Stimulated activated CD4-positive, alpha-beta T cell treated with anti-CD3 and anti-CD28 coated beads, TNF-alpha, amount 100 ng/mL, for 4 hours (primary cell): ENCODE data around the gene NME3.
"Not testable (repeated sequence)": the region's sequence is repeated elsewhere in the genome, so short reads cannot be mapped to it uniquely, and the experiment has no call there.

Source experiments
- DNase-seq, 3 experiments: peaks; one replicate each; pipeline ENCODE4 v3.0.0-alpha.2; 2020; ENCODE audit warnings: low read depth in 3 of 3

The NME3 gene

DNA sequence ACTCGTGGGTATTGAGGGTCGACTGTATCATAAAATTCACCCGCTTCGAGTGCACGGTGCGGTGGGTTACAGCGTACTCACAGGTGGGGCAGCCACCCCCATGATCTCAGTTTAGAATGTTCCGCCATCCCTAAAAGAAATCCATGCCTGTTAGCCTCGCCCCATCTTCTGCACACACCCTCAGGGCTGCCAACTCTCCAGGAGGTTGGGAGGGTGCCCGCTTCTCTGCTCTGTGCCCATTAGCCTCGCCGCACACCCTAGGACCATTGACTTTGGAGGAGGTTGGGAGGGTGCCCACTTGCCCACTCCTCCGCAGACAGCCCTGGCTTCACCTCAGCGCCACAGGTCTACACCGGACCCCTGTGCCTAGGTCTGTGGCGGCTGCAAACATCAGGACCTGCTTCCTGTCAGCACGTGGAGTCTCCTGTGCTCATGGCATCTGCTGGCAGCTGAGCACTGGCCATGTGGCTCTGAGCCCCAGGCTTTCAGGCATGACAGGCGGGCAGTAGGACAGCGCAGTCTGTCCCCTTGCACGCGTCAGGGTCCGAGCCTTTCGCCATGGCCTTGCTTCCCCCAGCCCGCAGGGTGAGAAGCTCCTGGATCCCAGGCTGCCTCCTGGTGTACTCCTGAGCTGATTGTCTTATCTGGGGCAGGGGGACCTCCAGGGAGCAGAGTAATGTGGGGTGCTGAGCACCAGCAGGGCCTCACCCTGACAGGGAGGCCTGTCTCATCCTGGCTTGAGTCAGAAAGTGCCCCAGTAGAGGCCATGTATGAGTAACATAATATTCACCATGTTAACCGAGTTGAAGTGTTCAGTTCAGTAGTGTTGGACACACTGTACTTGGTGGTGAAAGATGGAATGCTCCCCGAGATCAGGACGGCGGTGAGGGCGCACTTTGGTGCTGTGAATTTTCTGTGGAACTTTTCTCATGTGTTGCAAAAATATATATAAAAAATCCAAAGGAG is 21.9 kb downstream of the NME3 start:
- DNase-seq = no peak

DNA sequence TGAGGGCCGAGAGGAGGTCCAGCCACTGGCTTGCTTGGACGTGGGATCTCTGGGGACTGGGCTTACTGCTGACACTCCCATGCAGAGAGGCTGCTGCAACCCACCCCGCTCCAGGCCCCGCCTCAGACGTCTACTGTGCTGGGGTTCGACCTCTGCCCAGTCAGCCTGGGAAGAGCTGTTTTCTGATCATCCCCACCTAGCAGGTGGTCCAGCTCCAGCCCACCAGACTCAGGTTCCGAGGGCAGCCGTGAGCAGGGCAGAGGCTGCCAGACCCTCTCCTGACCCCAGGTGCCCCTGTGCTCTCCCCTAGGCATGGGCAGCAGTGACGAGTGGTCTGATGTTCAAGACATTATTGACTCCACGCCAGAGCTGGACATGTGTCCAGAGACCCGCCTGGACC is 23.4 kb downstream of the NME3 start:
- DNase-seq = no peak

DNA sequence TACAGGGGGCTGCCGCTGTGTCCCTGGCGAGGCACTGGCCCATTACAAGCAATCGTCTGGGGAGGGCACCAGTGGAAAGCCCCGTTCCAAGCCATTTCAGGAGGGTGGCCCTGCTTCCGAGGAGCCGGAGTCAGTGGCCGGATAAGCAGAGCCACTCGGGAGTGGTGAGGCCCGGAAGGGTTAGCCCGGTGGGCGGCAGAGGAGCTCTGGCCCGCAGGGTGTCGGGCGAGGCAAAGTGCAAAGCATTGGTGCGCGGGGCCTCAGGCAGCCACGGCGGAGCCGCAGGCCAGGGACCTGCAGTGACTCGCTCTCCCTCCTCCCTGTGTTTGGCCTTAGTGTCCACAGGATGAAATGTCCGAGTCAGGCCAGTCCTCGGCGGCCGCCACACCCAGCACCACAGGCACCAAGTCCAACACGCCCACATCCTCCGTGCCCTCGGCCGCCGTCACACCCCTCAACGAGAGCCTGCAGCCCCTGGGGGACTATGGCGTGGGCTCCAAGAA is 24.6 kb downstream of the NME3 start:
- DNase-seq = no peak

DNA sequence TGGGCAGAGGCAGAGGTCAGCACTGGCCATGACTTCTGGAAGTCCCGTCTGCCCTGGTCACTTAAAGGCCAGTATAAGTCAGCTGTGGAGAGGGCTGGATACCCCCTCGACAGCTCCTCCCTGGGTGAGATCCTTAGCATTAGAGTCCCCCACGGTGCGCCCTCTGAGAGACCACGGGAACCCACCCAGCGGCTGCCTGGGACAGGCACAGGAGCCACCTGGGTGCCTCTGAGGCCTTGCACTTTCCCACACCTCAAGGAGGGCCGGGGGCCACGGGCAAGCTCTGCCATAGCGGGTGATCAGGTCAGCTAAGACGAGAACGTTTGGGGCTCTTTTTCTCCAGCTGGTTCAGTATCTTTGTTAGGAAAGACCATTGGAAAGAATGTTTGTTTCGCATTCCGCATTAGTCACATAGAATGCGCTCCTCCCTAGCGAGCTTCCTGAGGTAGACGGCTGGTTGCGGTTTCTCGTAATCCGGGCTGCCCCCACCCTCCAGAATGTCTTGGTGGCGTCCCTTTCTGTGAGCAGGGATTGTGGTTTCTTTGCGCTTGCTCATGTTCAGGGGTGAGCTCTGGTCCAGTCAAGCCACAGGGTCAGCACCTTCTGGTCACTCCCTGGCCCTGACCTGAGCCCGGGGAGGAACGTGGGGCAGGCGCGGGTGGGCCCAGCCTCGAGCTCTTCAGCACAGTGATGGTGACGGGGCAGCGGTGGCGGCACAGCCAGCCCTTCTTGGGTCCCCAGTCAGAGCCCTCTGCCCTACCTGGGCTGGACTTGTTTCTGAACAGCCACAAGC is 25.2 kb downstream of the NME3 start:
- DNase-seq = no peak

DNA sequence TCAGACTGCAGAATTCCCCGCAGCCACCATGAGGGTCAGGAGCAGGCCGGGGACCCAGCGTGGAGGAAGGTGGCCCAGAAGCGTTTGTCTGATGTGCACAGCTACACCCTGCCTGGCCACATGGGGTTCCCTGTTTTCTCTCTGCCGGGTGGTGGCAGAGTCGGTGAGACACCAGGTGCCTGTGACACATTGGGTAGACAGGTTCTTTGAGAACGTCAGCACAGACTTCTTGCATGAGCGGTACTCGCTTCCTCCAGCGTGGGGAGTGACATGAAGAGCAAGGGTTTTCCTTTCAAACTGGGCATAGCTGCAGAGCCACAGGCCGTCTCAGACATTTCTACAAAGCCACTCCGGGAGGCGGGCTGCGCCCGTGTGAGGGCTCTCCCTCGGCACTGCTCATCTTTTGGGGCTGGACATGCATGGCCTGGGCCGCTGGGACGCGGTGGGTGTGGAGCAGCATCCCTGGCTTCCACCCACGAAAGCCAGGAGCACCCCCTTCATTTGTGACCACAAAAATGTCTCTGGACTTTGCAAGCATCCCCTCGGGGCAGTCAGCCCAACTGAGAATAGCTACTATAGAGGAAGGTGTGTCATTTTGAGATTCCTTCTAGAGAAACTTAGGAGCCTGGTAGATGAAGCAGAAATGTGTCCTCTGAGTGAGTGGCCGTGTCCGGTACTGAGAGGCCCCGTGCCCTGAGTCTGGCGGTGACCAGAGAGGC is 26.0 kb downstream of the NME3 start:
- no peak for DNase-seq

DNA sequence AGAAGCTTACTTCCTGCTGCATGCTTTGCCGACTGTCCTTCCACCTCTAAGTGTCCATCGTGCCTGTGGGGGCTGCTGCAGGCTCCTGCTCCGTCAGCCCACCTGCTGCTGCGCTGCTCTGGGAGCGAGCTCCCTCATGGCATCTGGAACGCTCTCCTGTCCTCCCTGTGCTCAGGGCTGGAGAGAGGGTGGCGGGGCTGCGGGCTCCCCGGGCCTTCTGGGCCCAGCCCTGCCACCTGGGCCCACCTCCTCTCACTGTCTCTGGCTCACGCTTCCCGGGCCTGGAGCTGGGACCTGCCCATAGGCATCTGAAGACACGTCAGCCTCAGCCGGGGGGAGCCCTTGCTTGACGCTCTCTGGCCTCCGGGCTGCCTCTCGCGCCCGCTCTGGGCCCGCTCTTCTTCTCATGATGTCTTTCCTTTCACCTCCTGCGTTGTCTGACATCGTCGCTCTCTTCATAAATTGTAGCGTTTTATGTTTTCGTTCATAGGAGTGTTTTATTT is 27.0 kb downstream of the NME3 start:
- DNase-seq = no peak

DNA sequence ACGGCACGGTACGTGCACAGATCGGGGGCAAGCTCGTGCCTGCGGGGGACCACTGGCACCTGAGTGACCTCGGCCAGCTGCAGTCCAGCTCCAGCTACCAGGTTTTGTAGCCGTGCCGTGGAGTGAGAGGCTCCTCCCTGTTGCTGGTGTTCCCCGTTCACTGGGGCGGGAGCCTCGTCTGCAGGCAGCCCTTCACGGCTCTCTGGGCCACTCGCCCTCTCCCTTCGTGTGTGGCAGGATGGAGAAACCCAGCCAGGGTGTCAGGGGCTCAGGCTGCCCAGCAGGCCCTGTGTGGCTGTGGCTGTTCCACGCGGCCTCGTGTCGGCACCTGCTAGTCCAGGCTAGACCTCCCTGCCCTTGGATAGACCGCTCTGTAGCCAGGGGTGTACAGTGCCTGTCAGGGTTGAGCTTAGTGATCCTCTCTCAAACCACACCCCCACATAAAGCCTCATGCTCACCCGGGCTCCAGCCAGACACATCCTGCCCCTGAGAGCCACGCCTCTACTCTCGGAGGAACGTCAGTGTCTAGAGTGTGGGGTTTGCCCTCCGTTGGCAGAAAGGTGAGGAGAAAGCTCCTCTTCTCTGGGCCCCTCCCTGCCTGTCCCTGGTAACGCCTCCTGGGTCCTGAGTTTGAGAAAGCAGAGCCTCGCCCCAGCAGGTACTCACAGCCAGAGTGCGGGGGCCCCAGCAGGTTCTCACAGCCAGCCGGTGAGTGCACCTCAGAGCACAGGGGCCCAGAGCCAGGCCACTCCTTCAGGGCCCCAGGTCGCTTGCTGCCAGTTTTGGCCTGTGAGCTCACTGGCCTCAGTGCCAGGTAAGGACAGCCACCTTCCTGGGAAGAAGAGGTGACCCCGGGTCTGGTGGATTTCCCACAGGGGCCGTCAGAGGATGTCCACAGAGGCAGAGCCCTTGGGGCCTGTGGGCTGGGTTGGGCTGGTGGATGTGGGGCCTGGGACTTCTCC is 27.7 kb downstream of the NME3 start:
- no peak for DNase-seq

DNA sequence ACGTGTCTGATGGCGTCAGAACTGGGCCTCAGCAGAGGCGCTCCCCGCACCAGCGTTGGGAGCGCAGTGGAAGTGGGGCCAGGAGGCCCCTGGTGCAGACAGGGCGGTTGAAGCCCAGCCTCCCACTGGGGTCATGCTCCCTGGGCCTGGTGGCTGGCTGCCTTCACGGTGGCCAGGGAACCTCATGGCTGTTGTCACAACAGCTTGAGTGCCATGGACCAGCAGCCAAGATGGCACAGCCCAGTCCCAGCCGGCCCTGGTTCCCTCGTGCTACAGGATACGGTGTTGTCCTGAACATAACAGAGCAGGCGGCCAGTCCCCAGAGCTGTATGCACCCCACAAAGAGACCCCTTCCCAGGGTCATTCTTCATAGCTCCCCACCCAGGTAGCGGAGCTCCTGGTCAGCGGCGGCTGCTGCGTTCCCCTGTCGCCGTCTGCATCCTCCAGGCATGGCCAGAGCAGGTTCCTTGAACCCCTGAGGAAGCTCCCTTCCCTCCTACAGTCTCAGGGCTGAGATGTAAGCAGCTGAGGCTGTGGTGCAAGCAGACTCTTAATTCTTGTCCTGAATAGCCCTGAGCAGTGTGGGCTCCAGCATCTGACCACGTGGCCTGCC is 29.7 kb downstream of the NME3 start:
- DNase-seq = no peak

DNA sequence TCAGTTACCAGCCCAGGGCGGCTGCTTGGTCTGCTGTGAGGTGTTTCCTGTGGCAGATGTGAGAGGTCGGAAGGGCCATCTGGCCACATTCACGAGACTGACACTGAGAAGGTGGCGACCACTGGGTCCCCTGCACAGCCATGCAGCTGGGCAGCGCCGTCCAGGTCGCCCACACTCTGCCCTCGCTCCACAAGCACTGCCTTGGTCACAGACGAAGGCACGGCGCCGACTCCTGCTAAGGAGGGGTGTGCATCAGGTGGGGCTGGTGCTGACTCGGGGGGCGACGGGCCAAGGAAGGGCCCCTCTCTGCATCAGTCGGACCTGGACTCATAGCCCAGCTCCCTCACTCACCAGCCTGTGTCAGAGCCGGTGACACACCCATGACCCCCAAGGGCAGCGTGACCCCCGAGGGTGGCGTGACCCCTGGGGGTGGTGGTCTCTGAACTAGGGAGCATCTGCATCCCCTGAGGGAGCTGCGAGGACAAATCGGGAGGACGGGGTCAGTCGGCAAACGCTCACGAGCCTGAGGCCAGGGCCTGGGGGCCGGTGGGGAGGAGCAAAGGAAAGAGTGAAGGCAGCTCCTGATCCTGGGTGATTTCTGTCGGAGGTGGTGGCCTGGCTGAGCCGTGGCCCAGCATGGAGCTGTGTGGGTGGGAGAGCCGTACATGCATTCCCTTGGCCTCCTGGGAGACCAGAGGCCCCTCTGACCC is 30.4 kb downstream of the NME3 start:
- no peak for DNase-seq

DNA sequence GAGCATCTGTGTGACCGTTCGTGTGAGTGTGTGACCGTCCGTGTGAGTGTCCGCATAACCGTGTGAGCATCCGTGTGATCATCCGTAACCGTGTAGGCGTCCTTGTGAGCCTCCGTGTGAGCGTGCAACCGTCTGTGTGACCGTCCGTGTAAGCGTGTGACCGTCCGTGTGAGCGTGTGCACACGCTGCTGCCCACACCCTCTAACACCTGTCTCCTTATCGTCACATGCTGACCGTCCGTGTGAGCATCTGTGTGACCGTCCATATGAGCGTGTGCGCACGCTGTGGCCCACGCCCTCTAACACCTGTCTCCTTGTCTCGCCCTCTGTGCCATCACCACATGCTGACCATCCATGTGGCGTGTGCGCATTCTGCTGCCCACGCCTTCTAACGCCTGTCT is 31.1 kb downstream of the NME3 start:
- DNase-seq = no peak

DNA sequence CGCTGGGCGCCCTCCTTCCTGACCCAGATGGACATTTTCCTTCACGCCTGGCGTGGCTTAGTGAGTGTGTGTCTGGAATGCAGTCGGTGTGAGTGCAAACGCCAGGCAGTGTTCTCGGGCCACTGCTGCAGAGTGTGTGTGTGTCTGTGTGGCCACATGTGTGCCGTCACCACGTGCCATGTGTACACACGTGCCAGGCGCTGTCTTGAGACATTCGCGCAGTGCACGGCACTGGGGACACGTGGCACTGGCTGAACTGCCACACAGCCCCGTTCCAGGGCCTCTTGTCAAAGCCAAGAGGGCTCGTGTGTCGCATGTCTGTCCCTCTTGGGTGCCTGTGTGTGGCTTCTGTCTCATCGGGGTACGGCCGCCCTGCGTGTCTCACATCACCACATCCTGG is 36.5 kb downstream of the NME3 start:
- DNase-seq = no peak

DNA sequence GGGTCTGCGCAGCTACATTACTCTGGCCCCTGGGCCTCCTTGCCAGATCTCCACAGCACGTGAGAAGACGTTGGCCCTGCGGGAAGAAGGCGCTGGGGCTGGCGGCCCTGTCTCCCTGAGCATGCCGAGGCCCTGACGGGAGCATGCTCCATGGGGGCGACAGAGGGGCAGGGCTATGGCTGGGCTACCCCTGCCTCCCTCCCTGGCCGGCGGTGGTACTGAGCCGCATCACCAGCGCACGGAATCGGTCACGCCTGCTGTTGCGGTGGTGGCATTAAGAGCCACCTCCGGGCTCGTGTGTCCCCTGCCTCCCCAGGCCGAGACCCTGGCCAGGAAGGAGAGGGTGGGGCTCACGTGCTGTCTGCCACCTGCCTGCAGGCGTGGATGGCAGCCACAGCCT is 37.2 kb downstream of the NME3 start:
- no peak for DNase-seq

DNA sequence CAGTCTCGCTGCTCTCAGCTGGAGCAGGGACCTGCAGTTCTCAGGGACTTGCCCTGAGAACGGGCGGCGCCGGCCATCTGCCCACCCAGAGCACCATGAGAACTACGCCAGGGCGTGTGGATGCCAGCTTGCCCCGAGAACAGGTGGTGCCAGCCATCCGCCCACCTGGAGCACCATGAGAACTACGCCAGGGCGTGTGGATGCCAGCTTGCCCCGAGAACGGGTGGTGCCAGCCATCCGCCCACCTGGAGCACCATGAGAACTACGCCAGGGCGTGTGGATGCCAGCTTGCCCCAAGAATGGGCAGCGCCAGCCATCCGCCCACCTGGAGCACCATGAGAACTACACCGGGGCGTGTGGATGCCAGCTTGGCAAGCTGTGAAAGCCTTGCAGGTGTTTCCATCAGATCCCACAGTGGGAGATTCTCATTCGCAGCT is 38.8 kb downstream of the NME3 start:
- not testable (repeated sequence) for DNase-seq

DNA sequence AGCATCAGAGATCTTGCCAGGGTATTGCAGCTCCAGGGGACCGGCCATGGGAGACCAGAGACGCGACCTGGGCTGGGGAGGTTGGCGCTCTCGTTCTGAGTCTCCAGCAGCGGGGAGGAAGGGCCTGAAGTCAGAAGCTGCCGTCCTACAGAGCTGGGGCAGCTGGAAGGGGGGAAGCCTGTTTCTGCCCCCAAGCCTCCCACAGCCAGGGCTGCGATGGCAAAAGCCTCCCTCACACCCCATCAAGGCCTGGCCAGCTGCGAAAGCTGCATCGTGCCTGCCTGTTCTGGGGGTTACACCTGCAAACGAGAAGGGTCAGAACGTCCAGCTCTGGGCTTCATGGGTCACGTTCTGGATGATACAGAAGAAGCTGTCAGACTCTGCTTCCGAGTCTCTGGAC is 39.3 kb downstream of the NME3 start:
- no peak for DNase-seq

DNA sequence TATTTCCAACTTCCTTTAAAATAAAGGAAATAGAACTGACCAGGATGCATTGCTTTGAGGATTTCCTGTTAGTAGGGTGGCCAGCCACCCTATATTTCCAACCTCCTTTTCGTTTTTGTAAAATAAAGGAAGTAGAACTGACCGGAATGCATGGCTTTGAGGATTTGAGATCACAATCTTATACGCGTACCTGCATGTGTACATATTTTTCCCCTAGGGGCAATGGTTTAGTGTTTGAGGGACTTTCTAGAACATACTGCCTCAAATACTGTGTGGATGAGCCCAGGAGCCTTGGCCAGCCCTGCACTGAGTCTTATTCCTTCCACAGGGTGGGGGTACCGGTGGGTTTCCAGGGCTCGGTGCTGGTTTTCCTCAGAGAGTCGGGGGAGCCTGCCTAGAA is 39.7 kb downstream of the NME3 start:
- no peak for DNase-seq

DNA sequence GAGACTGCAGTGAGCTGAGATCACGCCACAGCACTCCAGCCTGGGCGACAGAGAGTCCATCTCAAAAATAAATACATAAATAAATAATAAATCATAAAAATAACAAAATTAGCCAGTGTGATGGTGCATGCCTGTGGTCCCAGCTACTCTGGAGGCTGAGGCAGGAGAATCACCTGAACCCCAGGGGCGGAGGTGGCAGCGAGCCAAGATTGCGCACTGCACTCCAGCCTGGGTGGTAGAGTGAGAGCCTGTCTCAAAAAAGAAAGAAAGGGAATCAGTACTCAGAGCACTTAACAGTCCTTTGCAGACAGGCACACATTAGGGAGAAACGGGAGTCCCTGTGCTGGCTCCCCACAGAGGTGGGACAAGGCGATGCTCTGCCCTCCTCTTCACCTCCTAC is 40.3 kb downstream of the NME3 start:
- DNase-seq = no peak

DNA sequence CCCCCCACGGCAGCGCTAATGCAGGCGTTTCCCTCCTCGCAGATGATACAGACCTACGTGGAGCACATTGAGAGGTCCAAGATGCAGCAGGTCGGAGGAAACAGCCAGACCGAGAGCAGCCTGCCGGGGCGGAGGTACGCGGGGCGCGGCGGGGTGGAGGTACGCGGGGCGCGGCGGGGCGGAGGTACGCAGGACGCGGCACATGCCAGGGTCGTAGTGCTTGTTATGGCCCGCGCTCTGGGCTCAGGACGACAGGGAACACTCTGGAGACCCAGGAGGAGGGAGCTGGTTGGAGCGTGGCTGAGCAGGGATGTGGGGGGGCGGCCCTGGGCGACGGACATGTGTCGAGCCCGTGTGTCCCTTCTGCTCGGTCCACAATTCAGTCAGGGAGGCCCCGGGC is 41.9 kb downstream of the NME3 start:
- no peak for DNase-seq

DNA sequence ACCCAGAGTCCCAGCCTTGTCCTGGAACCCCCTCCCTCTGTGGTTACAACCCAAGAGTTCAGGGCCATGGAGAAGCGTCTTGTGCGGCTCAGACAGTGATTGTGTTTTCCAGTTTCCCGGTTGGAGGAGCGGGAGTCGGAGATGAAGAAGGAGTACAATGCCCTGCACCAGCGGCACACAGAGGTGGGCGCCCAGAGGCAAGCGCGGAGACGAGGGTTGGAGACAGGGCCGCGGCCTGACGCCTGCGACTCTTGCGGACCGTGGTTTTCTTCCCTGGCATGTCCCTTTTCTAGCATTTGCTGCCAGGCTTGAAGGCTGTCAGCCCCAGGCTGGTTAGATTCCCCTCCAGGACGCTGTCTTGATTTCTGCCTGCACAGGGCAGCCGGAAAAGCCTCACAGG is 42.3 kb downstream of the NME3 start:
- DNase-seq = no peak
